Activated CD8-positive, alpha-beta memory T cell treated with anti-CD3 and anti-CD28 coated beads, Interleukin-2, amount 10 ng/mL, durations not matched to agents 7 days and 5 days (primary cell): ENCODE measurements around the gene ALPG. TPM values are rescaled to one million over a fixed set of nuclear protein-coding genes. Genes with fewer than 3 reads are reported as not detected.
"Not testable (repeated sequence)": the region's sequence is repeated elsewhere in the genome, so short reads cannot be mapped to it uniquely, and the experiment has no call there.

ENCODE experiments used
- ATAC-seq: fragments of 150-1000 bp; cut with Tn5 transposase; one replicate; pipeline ENCODE4 v1.10.0; 2021; ENCODE audit warnings: moderate library complexity
- CTCF ChIA-PET: fragments of 350-600 bp; sonication (Branson Sonifier 250); formaldehyde crosslinking; loops from one replicate; lab custom pipeline; 2021; ENCODE audit warnings: antibody characterized with exemption; lab: Charles Lee
- DNase-seq: peaks from one replicate; pipeline ENCODE4 v3.0.0-alpha.2; 2020
- H3K27ac Mint-ChIP-seq: one replicate; pipeline ENCODE4 v1.8.0; 2021; ENCODE audit warnings: mild to moderate bottlenecking, mixed read lengths
- H3K27me3 Mint-ChIP-seq: one replicate; pipeline ENCODE4 v1.8.0; 2021; ENCODE audit warnings: mixed read lengths
- H3K36me3 Mint-ChIP-seq: one replicate; pipeline ENCODE4 v1.8.0; 2021; ENCODE audit warnings: mild to moderate bottlenecking, mixed read lengths
- H3K4me1 Mint-ChIP-seq: one replicate; pipeline ENCODE4 v1.8.0; 2021; ENCODE audit warnings: mixed read lengths
- H3K4me3 Mint-ChIP-seq: one replicate; pipeline ENCODE4 v1.8.0; 2021; ENCODE audit warnings: mild to moderate bottlenecking, moderate library complexity, mixed read lengths
- H3K9me3 Mint-ChIP-seq: one replicate; pipeline ENCODE4 v1.8.0; 2022; ENCODE audit warnings: low read depth, mixed read lengths
- total RNA-seq, 2 experiments: library from RNA; stranded (reverse); gene quantifications; one replicate each; pipeline ENCODE4 v1.2.3, GENCODE V29; 2021

The ALPG gene
- total RNA-seq, 2 experiments from 2014 or later = not detected

DNA sequence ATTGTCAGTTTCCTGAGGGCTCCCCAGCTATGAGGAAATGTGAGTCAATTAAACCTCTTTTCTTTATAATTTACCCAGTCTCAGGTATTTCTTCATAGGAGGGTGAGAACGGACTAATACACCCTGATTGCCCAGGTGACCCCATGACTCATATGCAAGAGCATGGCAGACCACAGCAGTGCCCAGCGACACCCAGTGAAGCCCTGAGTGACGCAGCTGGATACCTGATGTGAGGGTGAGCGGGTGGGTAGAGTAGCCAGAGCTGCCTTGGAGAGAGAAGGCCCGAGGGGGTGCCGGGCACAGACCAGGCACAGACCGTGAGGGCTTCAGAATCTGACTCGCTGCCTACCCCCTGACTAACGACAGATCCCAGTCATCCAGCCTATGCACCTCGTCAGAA, 15.4 kb downstream of the ALPG start:
- H3K4me1 Mint-ChIP-seq = peaks cover 9% of the 10 kb centered on the region
- DNase-seq (no peak), ATAC-seq (no peak)
- H3K27me3 Mint-ChIP-seq = peaks cover 69% of the 10 kb centered on the region
- H3K9me3 Mint-ChIP-seq = no peaks in the 10 kb centered on the region
- no peak overlapping the region for H3K4me3 Mint-ChIP-seq
- no peak overlapping the region for H3K27ac Mint-ChIP-seq
- CTCF ChIA-PET = no interaction called here
- peaks cover 4% of the 10 kb centered on the region for H3K36me3 Mint-ChIP-seq

DNA sequence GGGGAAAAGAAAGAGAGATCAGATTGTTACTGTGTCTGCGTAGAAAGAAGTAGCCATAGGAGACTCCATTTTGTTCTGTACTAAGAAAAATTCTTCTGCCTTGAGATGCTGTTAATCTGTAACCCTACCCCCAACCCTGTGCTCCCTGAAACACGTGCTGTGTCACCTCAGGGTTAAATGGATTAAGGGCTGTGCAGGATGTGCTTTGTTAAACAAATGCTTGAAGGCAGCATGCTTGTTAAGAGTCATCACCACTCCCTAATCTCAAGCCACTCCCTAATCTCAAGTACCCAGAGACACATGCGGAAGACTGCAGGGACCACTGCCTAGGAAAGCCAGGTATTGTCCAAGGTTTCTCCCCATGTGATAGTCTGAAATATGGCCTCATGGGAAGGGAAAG, 16.4 kb downstream of the ALPG start:
- H3K4me3 Mint-ChIP-seq, H3K36me3 Mint-ChIP-seq, DNase-seq, ATAC-seq, CTCF ChIA-PET, H3K27ac Mint-ChIP-seq, H3K9me3 Mint-ChIP-seq, H3K4me1 Mint-ChIP-seq: not testable (repeated sequence)
- H3K27me3 Mint-ChIP-seq = peaks cover 68% of the 10 kb centered on the region

- CTCF ChIA-PET, H3K4me3 Mint-ChIP-seq, H3K9me3 Mint-ChIP-seq, DNase-seq, ATAC-seq, H3K4me1 Mint-ChIP-seq, H3K27ac Mint-ChIP-seq, H3K36me3 Mint-ChIP-seq: not testable (repeated sequence)
- H3K27me3 Mint-ChIP-seq = peaks cover 64% of the 10 kb centered on the region
Measured at GRCh38 chr2:232423407-232423806, 16.8 kb downstream of the ALPG start.

DNA sequence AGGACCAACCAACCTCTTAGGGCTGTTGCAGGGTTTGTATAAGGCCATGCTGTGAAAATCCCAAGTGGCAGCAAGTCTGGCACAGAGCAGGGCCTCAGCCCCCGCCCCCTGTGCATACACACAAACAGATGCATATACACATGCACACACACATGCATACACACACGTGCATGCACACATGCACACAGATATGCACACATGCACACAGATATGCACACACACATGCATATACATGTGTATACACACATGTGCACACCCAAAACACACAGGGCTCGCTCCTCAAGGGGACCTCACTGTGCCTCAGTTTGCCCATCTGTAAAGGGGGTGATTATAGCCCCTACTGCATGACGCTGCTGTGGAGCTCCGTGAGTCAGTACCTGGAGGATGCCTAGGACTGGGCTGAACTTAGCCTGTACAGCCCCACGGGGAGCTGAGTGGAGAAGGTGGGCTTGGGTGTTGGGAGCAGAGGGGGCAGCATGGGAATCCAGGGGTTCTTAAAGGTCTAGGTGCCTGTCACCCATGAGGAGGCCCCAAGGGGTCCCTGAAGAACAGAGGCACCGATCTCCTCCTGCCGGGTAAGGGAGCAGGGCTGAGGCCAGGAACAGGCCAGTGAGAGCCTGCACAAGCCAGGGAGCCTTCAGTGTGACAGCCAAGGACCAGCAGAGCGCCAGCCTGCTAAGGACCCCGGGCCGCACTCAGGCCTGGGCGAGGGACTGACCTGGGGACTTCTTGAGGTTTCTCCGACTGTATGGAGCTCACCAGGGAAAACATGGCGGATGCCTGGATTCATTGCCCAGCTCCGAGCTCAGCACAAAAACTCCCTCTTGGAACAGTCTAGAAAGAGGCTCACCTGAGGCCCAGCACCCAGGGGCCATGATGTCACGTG, 25.3 kb downstream of the ALPG start:
- Mint-ChIP-seq H3K4me3 (no peak overlapping the region), H3K9me3 (no peaks in the 10 kb centered on the region), H3K36me3 (no peaks in the 10 kb centered on the region), H3K27me3 (peaks cover 3% of the 10 kb centered on the region), H3K4me1 (no peaks in the 10 kb centered on the region), H3K27ac (no peak overlapping the region)
- CTCF ChIA-PET = interaction anchor here (0.6 kb wide), 1 partner anchor 12 kb away, joined by 3 read pairs; no protein-coding TSS in a partner anchor
- ATAC-seq = no peak
- no peak for DNase-seq

DNA sequence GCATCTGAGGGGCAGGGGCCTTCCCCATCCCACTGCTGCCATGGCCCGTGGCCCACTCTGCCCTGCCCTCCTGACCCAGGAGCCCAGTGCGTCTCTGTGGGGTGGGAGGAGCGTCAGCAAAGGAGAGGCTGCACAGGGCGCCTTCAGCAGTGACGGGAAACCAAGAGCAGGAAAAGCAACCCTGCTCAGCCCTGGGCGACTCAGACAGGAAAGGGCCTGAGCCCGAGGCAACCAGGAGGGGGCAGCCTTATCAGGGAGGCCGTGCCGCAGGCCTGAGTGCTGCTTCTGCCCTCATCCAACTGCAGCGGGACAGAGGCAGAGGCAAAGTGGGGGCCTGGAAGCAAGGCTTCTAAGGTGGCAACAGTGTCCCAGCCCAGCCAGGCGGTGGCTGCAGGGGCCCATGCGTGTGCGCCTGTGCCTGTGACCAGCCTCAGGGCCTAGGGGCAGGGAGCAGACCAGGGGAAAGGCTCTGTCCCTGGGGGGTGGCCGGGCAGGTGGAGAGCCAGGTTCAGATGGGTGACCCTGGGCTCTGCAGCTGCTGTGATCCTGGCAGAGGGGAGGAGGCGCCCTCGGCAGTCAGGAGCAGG, 26.0 kb downstream of the ALPG start:
- no peak overlapping the region for H3K4me3 Mint-ChIP-seq
- H3K27me3 Mint-ChIP-seq = peaks cover 3% of the 10 kb centered on the region
- no peak for DNase-seq
- CTCF ChIA-PET = interaction anchor here (0.6 kb wide), 1 partner anchor 11 kb away, joined by 3 read pairs; no protein-coding TSS in a partner anchor
- peak; percentile 36 for ATAC-seq
- no peak overlapping the region for H3K27ac Mint-ChIP-seq
- no peaks in the 10 kb centered on the region for H3K4me1 Mint-ChIP-seq
- no peaks in the 10 kb centered on the region for H3K9me3 Mint-ChIP-seq
- H3K36me3 Mint-ChIP-seq = no peaks in the 10 kb centered on the region

- H3K4me3 Mint-ChIP-seq, ATAC-seq, H3K4me1 Mint-ChIP-seq, H3K27me3 Mint-ChIP-seq, DNase-seq, CTCF ChIA-PET, H3K9me3 Mint-ChIP-seq, H3K27ac Mint-ChIP-seq, H3K36me3 Mint-ChIP-seq: not testable (repeated sequence)
Measured at GRCh38 chr2:232433622-232434021, 27.0 kb downstream of the ALPG start.

DNA sequence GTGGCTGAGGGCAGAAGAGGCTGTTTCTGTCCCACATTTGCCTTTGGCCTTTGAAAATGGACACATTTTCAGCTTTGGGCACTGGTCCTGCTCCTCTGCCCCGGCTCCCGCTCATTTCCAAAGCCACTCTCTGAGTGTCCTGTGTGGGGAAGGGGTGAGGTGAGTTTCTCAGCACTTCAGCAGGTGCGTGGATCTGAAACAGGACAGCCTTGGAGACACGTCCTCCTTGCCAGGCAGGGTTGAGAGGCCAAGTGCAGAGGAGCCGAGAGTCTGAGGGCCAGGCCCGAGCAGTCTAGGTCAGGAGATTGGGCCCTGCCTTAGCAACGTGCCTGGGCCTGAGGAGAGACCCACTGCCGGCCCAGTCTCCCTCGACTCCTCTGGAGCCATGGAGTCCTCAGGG, 27.4 kb downstream of the ALPG start:
- CTCF ChIA-PET = interaction anchor here (1.1 to 2.0 kb wide), 2 partner anchors 87 to 141 kb away, joined by 3 to 5 read pairs; no protein-coding TSS in a partner anchor
- ATAC-seq (no peak), DNase-seq (no peak)
- Mint-ChIP-seq H3K9me3 (no peaks in the 10 kb centered on the region), H3K36me3 (no peaks in the 10 kb centered on the region), H3K4me3 (no peak overlapping the region), H3K27me3 (peaks cover 3% of the 10 kb centered on the region), H3K4me1 (no peaks in the 10 kb centered on the region), H3K27ac (no peak overlapping the region)

GRCh38 chr2:232434563-232435374, 28.1 kb downstream of the ALPG start:
- Mint-ChIP-seq H3K27ac (no peak overlapping the region), H3K36me3 (no peaks in the 10 kb centered on the region), H3K4me1 (peaks cover 1% of the 10 kb centered on the region), H3K9me3 (no peaks in the 10 kb centered on the region), H3K27me3 (peaks cover 3% of the 10 kb centered on the region), H3K4me3 (no peak overlapping the region)
- no peak for DNase-seq
- CTCF ChIA-PET = interaction anchor here (1.0 to 2.0 kb wide), 4 partner anchors 86 to 509 kb away, joined by 3 to 5 read pairs (median 4); partner anchors contain the start of gene NPPC
- ATAC-seq = no peak

GRCh38 chr2:232435375-232435648, 28.7 kb downstream of the ALPG start:
- Mint-ChIP-seq H3K9me3 (no peaks in the 10 kb centered on the region), H3K27ac (no peak overlapping the region), H3K4me3 (no peak overlapping the region), H3K27me3 (no peaks in the 10 kb centered on the region), H3K4me1 (peaks cover 7% of the 10 kb centered on the region), H3K36me3 (no peaks in the 10 kb centered on the region)
- DNase-seq = no peak
- ATAC-seq = no peak
- CTCF ChIA-PET = interaction anchor here (1.0 to 2.0 kb wide), 4 partner anchors 86 to 509 kb away, joined by 3 to 5 read pairs (median 4); partner anchors contain the start of gene NPPC

- no peak overlapping the region for H3K27ac Mint-ChIP-seq
- no peaks in the 10 kb centered on the region for H3K27me3 Mint-ChIP-seq
- no peaks in the 10 kb centered on the region for H3K36me3 Mint-ChIP-seq
- CTCF ChIA-PET = interaction anchor here (1.0 to 2.0 kb wide), 3 partner anchors 85 to 510 kb away, joined by 3 to 5 read pairs (median 5); partner anchors contain the start of gene NPPC
- no peaks in the 10 kb centered on the region for H3K9me3 Mint-ChIP-seq
- peaks cover 10% of the 10 kb centered on the region for H3K4me1 Mint-ChIP-seq
- ATAC-seq = no peak
- DNase-seq = no peak
- no peak overlapping the region for H3K4me3 Mint-ChIP-seq
Measured at GRCh38 chr2:232435805-232436204, 29.2 kb downstream of the ALPG start.

GRCh38 chr2:232436381-232437194, 29.9 kb downstream of the ALPG start:
- H3K9me3 Mint-ChIP-seq = no peaks in the 10 kb centered on the region
- CTCF ChIA-PET = interaction anchor here (0.8 to 1.9 kb wide), 3 partner anchors 11 to 530 kb away, joined by 3 to 7 read pairs (median 5); no protein-coding TSS in a partner anchor
- H3K36me3 Mint-ChIP-seq = no peaks in the 10 kb centered on the region
- DNase-seq (no peak), ATAC-seq (no peak)
- no peak overlapping the region for H3K4me3 Mint-ChIP-seq
- H3K27me3 Mint-ChIP-seq = no peaks in the 10 kb centered on the region
- H3K4me1 Mint-ChIP-seq = peaks cover 10% of the 10 kb centered on the region
- H3K27ac Mint-ChIP-seq = no peak overlapping the region

GRCh38 chr2:232437195-232437571, 30.5 kb downstream of the ALPG start:
- Mint-ChIP-seq H3K4me3 (no peak overlapping the region), H3K27ac (no peak overlapping the region), H3K4me1 (peaks cover 10% of the 10 kb centered on the region), H3K36me3 (no peaks in the 10 kb centered on the region), H3K27me3 (no peaks in the 10 kb centered on the region), H3K9me3 (no peaks in the 10 kb centered on the region)
- DNase-seq (no peak), ATAC-seq (no peak)
- CTCF ChIA-PET = interaction anchor here (0.7 to 1.9 kb wide), 4 partner anchors 10 to 531 kb away, joined by 3 to 7 read pairs (median 5); no protein-coding TSS in a partner anchor
